ENCODE data around the gene MTMR12.
A peak's percentile ranks its signal among the peaks of the same experiment; 100 is the strongest.
"Not testable (repeated sequence)": the region's sequence is repeated elsewhere in the genome, so short reads cannot be mapped to it uniquely, and the experiment has no call there.

Gene MTMR12

DNA sequence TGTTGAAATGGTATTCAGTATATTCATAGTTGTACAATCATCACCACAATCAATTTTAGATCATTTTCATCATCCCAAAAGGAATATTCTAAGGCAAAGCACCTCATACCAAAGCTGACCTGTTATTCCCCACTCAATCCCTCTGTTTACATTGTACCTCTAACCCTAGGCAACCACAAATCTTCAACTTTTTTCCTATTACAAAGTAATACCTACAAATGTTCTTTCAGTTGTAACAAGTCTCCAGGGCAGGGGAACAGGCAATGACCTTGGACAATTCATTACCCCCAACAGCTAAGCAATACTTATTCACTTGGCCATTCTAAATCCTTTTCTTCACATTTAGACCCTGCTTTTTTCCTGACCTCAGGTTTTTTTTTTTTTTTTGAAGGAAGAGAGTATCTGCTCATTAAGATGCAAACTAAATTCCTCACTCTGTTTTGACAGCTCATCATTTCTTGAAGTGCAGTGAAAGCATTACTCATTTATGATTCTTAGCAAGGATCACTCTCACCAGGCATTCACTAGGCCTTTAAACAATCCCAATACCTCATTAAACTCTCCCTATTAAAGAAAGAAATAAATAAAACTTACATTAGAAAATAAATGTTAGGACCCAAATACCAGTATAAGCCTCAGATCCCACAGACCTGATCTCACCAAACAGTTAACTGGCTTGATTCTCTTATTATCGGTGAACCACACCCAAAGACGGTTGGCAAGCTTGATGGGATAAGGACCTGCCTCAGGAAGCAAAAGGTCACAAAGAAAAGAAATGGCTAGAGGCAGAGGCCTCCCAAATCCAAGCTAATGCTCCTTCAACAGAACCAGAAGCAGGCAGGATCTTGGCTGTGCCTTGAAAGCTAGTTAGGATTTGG lies 15.3 kb downstream of the MTMR12 start:
- peak; percentile 35 for DNase-seq

DNA sequence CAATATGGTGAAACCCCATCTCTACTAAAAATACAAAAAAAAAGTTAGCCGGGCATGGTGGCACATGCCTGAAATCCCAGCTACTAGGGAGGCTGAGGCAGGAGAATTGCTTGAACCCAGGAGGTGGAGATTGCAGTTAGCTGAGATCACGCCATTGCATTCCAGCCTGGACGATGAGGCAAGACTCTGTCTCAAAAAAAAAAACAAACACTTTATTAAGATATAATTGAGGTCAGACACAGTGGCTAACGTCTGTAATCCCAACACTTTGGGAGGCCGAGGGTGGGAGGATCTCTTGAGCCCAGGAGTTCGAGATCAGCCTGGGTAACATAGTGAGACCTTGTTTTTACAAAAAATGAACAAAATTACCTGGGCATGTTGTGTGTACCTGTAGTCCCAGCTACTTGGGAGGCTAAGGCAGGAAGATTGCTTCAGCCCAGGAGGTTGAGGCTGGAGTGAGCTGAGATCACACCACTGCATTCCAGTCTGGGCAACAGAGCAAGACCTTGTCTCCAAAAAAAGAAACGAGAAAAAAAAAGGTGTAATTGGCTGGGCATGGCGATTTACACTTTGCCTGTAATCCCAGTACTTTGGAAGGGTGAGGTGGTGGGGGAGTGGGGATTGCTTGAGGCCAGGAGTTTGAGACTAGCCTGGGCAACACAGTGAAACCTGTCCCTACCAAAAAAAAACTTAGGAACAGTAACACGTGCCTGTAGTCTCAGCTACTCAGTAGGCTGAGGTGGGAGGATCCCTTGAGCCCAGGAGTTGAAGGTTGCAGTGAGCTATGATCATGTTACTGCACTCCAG lies 16.6 kb downstream of the MTMR12 start:
- DNase-seq = not testable (repeated sequence)

DNA sequence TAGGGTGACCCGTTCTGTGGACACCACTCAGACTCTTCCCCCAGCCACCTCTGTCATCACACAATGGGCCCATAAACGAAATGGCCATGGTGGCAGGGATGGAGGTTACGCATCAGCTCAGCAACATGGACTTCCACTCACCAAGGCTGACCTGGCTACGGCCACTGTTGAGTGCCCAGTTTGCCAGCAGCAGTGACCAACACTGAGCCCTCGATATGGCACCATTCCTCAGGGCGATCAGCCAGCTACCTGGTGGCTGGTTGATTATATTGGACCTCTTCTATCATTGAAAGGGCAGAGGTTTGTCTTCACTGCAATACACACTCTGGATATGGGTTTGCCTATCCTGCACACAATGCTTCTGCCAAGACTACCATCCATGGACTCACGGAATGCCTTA lies 21.1 kb downstream of the MTMR12 start:
- no peak for DNase-seq

DNA sequence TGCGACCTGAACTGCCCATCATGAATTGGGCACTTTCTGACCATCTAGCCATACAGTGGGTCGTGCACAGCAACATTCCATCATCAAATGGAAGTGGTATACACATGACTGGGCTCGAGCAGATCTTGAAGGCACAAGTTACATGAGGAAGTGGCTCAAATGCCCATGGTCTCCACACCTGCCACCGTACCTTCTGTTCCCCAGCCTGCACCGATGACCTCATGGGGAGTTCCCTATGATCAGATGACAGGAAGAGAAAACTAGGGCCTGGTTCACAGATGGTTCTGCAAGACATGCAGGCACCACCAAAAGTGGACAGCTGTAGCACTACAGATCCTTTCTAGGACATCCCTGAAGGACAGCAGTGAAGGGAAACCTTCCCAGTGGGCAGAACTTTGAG lies 21.8 kb downstream of the MTMR12 start:
- DNase-seq = no peak

DNA sequence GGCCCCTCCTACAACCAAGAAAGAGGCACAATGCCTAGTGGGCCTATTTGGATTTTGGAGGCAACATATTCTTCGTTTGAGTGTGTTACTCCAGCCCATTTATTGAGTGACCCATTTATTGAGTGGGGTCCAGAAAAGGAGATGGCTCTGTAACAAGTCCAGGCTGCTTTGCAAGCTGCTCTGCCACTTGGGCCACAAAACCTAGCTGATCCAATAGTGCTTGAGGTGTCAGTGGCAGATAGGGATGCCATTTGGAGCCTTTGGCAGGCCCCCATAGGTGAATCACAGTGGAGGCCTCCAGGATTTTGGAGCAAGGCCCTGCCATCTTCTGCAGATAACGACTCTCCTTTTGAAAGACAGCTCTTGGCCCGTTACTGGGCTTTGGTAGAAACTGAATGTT lies 22.2 kb downstream of the MTMR12 start:
- not testable (repeated sequence) for DNase-seq

DNA sequence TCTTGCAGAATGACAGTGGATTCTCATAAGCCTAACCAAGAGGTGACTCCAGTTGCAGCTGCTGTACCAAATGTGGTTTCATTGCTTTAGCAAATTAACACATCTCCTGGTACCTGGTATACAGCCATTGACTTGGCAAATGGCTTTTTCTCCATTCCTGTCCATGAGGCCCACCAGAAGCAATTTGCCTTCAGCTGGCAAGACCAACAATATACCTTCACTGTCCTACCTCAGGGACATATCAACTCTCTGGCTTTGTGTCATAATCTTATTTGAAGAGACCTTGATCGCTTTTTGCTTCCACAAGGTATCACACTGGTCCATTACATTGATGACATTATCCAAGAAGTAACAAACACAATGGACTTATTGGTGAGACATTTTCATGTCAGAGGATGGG lies 22.8 kb downstream of the MTMR12 start:
- DNase-seq = not testable (repeated sequence)

DNA sequence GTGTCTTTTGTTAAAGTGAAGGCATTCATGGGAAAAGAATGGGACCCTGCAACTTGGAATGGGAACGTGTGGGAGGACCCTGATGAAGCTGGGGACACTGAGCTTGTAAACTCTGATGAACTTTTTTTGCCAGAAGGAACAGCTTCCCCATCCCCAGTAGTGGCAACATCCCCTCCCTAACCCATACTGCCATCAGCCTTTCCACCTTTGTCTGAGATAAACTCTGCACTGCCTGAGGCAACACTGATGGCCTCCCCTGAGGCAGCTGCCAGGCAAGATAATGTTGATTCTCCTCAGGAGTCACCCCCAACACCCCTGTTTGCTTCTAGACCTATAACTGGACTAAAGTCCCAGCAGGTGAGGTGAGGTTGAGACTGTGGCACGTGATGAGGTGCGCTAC lies 24.6 kb downstream of the MTMR12 start:
- DNase-seq = not testable (repeated sequence)

DNA sequence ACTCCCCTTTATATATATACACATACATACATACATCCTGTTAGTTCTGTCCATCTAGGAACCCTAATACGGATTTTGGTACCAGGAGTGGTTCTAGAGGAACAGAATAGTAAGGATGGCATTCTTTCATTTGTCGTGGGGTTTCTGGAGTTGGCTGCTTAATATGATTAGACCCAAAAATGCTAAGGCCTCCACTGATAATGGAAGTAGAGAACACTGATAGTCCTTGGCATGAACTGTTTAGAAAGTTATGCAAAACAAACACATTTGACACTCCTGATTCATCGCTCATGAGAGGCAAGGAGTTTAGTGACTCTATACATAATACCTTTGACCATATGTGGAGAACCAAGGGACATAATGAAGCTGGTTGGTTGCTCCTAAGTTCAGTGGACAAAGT lies 25.2 kb downstream of the MTMR12 start:
- not testable (repeated sequence) for DNase-seq

DNA sequence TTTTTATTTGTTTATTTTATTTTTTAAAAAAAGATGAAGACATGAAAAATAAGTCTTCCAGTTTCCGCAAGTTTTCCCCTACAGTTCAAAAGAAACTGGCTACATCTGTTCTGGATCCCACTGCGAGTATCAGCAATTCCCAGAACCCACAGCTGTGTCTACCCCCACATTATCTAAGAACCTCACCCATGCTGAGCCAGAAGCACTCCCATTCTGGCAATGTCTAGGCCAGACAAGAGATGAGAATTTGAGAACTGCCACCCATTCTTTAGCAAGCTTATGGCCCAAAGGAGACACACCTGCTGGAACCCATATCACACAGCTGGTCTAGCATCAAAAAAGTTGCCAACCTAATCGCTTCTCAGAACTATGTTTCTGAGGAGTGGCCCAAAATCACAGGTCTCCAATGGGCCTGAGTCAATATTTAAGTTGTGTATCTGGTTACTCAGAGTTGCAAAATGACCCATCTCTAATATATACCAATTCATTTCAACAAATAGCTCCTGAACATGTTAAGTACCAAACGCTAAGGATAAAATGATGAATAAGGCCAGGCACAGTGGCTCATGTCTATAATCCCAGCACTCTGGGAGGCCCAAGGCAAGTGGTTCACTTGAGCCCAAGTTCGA lies 27.1 kb downstream of the MTMR12 start:
- DNase-seq = no peak

DNA sequence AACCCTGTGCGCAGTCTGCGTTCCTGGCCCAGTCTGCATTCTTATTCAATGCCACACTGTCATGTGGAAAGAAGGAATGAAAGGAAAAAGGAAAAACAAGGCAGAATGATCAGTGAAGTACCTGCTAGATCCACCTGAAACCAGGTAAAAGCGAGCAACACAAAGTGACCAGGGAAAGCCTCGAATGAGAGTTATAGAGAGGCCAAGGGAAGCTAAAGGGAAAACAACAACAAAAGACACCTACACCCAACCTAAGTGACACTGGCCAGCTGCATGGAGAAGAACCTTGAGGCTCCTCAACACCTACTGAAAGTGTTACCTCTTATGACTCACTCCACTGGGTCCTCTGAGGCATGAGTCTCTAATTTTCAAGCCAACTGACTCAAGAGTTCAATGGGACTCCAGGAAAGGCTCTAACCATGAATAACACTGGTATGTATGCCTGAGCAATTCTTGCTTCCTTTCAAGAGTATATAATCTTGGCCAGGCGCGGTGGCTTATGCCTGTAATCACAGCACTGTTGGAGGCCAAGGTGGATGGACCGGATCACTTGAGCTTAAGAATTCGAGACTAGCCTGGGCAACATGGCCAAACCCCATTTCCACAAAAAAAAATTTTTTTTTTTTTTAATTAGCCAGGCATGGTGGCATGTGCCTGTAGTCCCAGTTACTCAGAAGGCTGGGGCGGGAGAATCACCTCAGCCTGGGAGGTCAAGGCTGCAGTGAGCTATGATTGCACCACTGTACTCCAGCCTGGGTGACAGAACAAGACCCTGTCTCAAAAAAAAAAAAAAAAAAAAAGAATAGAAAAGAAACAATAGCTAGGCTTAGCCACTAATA lies 29.0 kb downstream of the MTMR12 start:
- DNase-seq = peak; percentile 37

DNA sequence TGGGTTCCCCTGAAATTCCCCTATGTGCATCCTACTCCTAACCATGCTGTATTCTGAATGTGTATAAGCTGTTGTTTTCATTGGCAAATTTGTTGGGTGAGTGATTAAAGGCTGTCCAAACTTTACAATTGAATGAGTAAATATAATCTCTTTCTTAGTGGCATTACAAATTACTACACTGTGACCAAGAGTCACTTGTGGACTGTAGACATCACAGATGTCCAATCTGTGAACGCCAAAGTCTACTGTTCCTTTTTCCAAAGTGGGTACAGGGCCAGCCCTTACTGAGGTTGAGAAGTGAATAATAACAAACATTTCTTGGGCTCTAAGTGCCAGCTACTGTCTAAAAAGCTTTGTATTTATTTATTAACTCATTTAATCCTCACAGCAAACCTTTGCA lies 29.7 kb downstream of the MTMR12 start:
- no peak for DNase-seq

DNA sequence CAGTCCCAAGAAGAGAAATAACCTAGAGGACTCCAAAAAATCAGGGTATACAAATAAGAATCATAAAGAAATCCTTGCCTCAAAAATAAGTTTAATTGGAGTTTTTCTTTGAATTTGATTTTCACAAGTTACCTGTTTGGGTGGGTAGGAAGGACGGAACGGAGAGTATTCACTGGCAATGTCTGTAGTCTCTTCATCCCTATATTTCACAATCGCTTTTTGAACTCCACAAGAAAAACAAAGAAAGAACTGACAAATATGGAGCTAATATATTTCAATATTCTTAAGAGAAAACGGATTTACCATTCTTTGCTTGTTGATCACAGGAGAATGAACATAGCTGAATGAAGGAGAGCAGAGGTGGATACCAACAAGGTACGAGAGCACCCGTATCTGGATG lies 30.1 kb downstream of the MTMR12 start:
- no peak for DNase-seq

DNA sequence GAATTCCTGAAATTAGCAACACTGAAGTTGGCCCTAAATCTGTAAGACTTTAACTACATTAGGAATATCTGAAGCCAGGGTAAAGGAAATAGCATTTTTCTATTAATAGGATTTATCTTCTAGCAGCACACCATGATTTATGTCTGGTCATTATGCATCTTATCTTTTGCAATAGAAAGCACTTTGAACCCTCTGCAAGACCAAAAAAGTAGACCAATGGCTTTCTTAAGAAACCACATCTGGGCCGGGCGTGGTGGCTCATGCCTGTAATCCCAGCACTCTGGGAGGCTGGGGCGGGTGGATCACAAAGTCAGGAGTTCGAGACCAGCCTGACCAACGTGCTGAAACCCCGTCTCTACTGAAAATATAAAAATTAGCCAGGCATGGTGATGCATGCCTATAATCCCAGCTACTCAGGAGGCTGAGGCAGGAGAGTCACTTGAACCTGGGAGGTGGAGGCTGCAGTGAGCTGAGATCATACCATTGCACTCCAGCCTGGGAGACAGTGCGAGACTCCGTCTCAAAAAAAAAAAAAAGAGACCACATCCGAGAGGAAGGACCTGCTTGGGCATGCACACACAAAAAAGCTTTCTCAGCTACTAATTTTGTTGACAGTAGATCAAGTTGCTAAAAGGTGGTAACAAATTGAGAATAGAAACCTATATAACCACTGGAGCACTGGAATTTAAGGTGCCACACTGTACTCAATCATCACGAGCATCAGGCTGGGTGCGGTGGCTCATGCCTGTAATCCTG lies 31.2 kb downstream of the MTMR12 start:
- not testable (repeated sequence) for DNase-seq

DNA sequence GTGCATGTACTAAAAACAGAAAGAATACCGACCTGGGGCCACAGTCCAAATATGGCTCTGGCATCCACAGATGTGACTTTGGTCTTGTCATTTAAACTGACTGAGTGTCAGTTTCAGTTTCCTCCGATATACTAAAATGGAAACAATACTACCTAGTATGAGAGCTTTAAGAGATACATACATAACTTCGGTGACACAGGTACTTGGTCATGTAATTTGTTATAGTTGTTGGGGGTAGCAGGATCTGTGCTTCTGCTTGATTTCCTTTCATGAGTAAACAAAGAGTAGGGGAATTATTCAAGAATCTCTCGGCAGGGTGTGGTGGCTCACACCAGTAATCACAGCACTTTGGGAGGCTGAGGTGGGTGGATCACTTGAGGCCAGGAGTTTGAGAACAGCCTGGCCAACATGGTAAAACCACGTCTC lies 32.1 kb downstream of the MTMR12 start:
- no peak for DNase-seq

DNA sequence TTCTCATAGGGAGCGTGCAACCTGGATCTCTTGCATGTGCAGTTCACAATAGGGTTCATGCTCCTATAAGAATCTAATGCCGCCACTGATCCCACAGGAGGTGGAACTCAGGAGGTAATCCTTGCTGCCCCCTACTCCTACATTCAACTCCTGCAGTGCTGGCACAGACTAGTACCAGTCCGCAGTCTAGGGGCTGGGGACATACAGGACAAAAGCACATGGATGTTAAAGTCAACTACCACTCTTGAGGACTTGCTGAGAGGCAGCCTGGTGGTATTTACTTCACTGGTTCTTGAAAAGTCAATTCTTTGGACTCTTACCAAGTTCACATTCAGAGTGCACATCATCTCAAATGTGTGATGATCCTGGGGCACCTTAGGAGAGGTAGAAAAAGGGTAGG lies 33.0 kb downstream of the MTMR12 start:
- DNase-seq = no peak

DNA sequence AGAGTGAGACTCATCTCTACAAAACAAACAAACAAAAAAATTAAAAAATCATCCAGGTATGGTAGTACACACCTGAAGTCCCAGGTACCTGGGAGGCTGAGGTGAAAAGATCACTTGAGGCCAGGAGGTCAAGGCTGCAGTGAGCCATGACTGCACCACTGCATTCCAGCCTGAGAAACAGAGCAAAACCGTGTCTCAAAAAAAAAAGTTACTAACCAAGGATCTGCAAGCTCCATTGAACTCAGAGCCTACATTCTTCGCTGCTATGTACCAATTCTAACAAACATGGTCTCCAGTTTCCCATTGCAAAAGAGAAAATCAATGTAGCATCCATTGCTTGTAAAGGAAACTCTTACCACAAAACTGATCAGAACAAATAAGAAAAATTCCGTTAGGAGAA lies 33.5 kb downstream of the MTMR12 start:
- DNase-seq = no peak

DNA sequence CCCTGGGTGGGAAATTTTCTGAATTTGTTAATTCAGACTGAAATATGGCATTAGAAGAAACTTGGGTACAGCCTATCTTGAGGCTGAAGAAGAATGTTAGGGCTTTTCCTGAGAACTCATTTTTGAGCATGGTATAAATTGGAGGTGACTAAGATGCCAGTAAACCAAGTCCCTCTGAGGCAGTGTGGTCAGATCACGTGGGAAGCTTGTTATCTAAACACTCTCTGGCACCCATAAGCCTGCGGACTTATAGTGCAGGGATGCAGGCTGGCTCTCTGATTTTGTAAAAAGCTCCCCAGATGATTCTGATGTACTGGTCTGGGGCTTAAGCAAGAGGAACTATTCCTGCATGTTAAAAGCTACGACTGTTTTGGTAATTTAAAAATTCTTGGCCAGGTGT lies 34.3 kb downstream of the MTMR12 start:
- DNase-seq = peak; percentile 52

DNA sequence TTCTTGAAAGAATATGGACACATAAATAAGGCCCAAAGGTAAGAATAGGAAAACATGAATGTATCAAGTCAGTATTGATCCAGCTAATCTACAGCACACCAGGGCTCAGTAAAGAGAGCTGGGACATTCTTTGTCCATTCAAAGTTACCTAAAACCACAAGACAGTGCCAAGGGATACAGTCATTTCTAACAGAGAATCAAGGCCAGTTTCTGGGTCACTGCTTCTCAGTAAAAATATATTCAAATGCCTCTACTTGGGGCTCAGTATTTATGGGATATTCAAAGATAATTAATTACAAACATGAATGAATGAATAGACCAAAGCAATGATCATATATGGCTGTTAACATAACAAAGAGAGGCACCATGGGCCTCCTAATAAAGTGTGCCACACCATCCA lies 34.9 kb downstream of the MTMR12 start:
- no peak for DNase-seq

DNA sequence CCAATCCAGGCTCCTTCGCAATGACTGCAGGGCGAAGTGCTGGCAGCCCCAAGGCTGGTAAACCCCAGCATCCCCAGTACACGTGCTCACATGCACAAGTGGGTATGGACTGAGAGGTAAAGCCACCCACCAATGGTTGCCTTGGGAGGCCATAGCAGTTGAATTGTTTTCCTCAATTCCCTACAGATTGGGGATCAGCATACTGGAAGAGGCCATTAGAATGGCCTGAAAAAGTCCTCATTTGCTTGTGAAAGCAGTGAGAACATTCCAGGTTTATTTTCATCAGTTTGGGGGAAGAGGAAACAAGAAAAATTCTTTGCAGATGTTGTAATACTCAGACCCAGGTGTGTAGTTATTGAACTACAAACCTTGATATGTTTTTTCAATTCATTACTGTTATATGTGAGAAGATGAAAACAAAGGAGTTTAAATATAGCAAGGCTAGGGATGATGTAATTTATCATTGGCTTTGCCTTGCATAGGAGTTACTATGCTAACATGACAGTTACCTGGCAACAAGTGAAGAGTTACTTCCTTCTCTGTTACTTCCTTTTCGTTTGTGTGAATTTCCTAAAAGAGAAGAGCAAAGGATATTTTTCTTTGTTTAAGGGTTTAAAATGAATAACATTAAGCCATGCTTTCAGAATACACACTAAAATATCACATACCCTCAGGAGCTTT lies 36.4 kb downstream of the MTMR12 start:
- DNase-seq = peak; percentile 35

DNA sequence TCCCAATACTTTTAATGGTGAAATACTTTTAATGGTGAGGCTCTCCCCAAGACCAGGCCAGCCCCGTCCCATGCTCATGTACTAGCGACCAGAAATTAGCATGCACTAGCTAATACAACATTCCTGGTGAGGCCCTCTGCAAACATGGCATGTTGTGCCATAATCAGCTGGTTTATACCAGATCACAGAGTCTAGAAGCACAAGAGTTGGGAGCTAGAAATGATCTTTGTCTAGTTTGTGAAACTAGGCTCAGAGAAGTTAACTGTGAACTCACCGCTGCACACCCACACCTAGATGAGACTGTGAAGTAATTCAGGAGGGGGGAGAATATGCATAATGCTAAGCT lies 37.4 kb downstream of the MTMR12 start:
- no peak for DNase-seq

All from fibroblast of skin of back (primary cell).